AG09309 (cell line): ENCODE results near the gene CTTNBP2NL.

Experiments used
- DNase-seq: peaks from one replicate; pipeline ENCODE4 v3.0.0-alpha.2; 2010; ENCODE audit warnings: low read depth
- H3K4me3 ChIP-seq: 2 replicates; pipeline ENCODE4 v1.5.1; 2011; ENCODE audit warnings: mild to moderate bottlenecking, low read depth, low read length, moderate library complexity; ENCODE audit not compliant: control insufficient read depth
- TF ChIP-seq, protein P1 (sequence below): IDR thresholded peaks from 2 replicates; pipeline ENCODE4 v1.5.1; 2011; ENCODE audit warnings: mild to moderate bottlenecking, low read depth, low read length, inconsistent platforms; ENCODE audit not compliant: insufficient read depth, control insufficient read depth; ENCODE audit errors: missing control alignments

The CTTNBP2NL gene

DNA sequence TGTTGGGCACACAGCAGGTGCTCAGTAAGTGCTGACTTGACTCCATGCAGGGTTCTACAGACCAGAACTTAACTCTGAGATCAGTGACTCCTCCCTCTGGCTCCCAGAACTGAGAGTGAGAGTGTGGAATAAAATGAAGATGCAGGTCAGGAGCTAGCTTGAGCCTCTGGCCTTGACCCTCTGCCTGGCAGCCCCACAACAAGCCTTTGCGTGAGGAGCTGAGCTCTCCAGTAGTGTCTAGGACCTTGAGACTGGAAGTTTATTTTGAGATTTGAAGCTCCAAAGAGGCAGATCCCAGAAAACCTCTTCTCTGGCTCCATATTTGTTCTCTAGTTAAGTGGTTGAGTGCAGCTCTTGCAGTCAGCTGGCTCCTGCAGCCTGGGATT lies 109.4 kb downstream of the CTTNBP2NL start:
- DNase-seq: no peak
- TF ChIP-seq, protein P1, sequence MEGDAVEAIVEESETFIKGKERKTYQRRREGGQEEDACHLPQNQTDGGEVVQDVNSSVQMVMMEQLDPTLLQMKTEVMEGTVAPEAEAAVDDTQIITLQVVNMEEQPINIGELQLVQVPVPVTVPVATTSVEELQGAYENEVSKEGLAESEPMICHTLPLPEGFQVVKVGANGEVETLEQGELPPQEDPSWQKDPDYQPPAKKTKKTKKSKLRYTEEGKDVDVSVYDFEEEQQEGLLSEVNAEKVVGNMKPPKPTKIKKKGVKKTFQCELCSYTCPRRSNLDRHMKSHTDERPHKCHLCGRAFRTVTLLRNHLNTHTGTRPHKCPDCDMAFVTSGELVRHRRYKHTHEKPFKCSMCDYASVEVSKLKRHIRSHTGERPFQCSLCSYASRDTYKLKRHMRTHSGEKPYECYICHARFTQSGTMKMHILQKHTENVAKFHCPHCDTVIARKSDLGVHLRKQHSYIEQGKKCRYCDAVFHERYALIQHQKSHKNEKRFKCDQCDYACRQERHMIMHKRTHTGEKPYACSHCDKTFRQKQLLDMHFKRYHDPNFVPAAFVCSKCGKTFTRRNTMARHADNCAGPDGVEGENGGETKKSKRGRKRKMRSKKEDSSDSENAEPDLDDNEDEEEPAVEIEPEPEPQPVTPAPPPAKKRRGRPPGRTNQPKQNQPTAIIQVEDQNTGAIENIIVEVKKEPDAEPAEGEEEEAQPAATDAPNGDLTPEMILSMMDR: no peak

DNA sequence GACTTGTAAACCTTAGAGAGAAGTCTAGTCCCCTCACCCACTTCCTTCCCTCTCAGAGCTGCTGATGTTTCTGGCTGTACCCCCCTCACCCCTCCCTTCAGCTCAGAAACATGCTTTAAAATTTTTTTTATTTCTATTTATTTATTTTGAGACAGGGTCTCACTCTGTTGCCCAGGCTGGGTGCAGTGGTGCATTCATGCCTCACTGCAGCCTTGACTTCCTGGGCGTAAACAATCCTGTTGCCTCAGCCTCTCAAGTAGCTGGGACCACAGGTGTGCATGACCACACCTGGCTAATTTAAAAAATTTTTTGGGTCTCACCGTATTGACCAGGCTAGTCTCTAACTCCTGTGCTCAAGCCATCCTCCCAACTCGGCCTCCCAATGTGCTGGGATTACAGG lies 109.9 kb downstream of the CTTNBP2NL start:
- TF ChIP-seq, protein P1: no peak
- H3K4me3 ChIP-seq: no peak overlapping the region
- no peak for DNase-seq

More for the DNA sequence above, 109.4 kb downstream of the CTTNBP2NL start:
- no peak overlapping the region for H3K4me3 ChIP-seq

DNA sequence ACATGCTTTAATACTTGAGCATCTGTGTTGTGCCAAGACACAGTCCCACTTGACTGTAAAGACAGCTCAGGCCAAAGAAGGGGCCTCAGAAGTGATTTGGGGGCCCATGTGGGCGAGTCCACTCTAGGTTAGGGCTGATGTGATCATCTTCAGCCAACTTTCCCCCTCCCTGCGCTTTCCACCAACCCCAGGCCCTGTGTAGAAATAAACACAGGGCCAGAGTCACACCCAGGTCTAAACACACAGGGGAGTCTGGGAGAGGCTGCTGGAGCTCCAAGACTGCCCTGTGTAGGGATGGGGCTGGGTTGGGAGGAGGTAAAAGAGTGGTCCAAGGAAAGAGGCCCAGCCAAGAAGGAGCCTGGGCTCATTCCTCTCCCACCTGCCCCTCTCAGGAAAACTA lies 110.3 kb downstream of the CTTNBP2NL start:
- TF ChIP-seq, protein P1: no peak
- no peak for DNase-seq
- no peak overlapping the region for H3K4me3 ChIP-seq

DNA sequence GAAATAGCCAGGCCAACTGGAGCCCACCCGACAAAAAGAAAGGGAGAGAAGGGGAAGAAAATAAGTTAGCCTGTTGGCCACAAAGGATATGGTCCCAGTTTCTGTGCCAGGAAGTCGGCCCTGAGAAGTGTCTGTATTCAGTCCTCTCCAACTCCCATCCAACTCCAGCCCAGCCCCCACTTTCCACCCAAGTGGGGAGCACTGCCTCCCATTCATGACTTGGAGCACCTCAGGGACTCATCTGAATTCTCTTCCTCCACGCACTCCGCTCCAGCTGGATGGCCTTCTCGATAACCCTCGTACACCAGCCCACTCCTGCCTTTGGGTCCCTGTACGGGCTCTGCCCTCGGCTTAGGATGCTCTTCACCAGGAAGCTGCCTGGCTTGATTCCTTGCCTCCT lies 110.7 kb downstream of the CTTNBP2NL start:
- TF ChIP-seq, protein P1: no peak
- H3K4me3 ChIP-seq: no peak overlapping the region
- DNase-seq: no peak

DNA sequence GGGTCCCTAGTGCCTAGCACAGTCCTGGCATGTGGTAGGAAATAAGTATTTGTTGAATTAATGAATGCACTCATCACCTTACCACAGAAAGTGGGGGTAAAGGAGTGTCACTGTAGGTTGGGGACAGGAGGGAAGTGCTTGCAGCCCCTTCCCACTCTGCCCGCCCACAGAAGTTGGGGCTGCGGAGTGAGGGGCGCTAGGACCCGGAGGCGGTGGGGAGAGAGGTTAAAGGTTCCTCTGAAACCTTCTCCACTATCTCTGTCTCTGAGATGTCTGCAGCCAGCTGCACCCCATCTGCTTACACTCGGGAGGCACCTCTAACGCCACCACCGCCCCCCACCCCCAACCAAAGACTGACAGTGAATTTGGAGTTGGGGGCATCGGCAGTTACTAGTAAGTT lies 111.3 kb downstream of the CTTNBP2NL start:
- DNase-seq: no peak
- no peak overlapping the region for H3K4me3 ChIP-seq
- TF ChIP-seq, protein P1: no peak

DNA sequence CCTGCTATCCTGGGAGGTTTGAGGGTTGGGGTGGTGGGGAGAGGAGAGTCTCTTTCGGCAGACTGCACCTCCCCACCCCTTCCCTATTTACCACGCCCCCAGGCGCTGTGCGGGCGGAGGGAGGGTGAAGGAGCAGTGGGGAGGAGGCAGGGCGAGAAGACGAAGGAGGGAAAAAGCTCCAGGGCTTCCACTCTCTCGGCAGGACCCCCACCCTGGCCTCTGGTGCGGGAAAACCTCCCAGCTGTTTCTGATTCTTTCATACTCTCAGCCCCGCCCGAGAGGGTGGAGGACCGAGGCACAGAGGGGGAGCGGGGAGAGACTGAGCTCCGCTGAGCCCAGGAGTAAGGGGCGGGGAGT lies 111.9 kb downstream of the CTTNBP2NL start:
- TF ChIP-seq, protein P1: no peak
- peak overlapping the region; percentile 50 for H3K4me3 ChIP-seq
- no peak for DNase-seq
